ENCODE measurements around the gene CCDC171.

CCDC171 gene

DNA sequence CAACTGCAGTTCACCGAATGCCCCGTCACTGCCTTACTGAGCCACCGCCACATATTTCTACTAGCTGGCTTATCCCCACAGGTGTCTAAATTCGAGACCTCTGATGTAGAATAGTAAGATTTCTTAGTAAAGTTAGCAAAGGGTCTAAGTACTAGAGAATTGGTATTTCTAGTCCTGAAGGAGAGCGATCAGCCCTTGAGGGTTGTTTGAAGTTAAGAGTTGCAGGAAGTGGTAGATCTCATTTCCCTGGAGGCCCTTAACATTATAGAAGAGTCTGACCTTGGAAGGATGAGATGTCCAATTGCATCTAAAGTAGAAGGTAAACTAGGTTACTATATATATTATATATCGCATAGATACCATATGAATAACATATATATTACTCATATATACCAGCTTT lies 451.8 kb downstream of the CCDC171 start:
- DNase-seq = no peak

DNA sequence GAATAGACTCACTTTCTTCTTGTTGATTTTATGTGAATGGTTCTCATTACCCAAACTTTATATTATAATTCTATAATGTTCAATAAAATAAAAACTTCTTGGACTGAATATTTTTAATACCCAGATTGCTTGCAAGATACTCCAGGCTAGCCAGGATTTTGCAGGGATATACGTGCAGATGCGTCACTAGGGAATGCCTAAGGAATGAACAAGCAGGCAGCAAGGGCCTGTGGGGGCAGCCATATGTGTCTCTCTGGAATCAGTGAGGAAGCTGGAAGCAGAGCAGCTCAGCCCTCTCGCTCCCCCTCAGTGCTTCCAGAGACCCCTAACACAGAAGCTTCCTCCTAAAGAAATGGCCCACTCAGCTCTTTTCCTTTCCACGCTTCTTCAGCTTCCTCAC lies 457.4 kb downstream of the CCDC171 start:
- DNase-seq = no peak

DNA sequence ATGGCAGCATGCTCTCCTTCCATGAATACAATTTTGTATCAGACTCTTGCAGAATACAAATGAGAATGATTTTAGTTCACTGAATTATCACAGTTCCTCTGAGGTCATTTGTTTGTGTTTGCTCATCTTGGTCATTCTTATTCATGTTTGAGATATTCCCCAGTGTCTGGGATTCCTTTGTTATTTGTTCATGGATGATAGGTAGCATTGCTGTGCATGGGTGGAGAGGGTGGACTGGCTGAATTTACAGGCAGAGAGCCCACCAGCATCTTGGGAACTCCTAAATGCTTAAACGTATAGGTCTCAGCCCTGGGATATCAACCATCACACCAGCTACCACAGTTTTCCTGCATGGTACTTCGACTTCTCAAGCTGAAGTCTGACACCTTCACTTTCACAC lies 459.8 kb downstream of the CCDC171 start:
- no peak for DNase-seq

DNA sequence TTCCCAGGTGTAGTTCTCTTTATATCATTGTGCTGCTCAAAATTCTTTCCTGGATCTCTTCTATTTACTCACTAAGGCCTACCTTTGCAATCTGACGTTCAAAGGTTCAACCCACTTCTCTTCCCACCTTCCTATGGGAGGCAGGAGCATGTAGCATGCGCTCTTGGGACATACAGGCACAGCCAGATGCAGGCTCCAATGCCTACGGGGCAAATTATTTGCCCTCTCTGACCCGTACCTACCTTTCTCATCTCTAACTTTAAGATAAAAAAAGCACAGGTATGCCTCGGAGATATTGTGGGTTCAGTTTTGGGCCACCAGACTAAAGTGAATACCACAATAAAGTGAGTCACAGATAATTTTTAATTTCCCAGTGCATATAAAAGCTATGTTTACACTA lies 460.5 kb downstream of the CCDC171 start:
- DNase-seq = no peak

DNA sequence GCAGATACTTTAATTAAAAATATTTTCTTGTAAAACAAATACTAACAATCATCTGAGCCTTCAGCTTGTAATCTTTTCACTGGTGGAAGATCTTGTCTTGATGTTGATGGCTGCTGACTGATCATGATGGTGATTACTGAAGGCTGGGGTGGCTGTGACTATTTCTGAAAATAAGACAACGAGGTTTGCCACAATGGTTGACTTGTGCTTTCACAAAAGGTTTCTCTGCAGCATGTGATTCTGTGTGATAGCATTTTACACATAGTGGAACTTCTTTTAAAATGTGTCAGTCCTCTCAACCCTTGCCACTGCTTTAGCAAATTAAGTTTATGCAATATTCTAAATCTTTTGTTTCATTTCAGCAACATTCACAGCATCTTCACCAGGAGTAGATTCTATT lies 461.0 kb downstream of the CCDC171 start:
- no peak for DNase-seq

DNA sequence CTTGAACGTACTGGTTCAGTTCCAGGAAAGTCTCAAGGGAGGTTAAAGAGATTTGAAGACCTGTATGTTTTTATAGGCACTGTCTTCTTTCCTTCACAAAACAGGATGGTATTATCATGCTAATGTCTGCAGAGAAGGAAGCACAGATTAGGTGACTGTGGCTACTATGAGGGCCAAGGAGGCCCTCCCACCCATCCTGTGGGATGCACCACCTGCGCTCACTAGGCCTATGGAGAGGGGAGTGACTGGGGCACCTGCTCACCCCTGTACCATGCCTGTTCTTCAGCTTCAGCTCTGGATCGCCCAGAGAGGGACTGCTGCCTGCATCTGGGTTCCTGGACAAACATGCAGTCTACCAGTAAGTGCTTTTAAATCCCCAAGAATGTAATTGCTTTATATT lies 469.4 kb downstream of the CCDC171 start:
- DNase-seq = no peak

DNA sequence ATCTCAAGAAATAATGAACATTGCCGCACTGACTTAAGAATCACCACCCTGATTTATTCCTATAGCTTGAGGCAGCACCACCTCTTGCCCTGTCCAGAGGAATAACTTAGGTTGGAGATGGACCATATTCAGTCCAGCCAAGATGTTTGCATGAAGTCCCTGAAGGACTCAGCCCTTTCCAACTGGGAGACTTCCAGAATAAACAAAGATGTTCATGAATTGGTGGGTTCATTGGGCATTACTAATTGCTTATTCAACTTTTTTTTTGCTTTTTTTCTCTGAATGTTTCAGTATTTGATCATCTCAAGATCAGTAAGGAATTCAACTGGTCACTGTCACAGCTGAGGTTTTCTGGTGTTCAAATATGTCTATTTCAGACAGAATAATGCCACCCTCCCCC lies 470.6 kb downstream of the CCDC171 start:
- DNase-seq = no peak
